Keratinocyte (primary cell): ENCODE data around the gene ZNF831.

Experiments used
- EZH2 ChIP-seq: IDR thresholded peaks from one replicate; pipeline ENCODE4 v1.6.1; 2012; ENCODE audit warnings: inconsistent platforms, mild to moderate bottlenecking, low read length, moderate library complexity
- TF ChIP-seq, protein P1 (sequence below), 3 experiments: IDR thresholded peaks in 1 of 3; conservative IDR thresholded peaks in 1 of 3; optimal IDR thresholded peaks in 1 of 3; 2 replicates in 2 of 3; 3 replicates in 1 of 3; pipeline versions ENCODE3 to v1.5.1; 2011; ENCODE audit warnings: low read length in 3 of 3, mild to moderate bottlenecking in 3 of 3, moderate library complexity in 2 of 3, control low read depth in 1 of 3, inconsistent platforms in 1 of 3; ENCODE audit not compliant: insufficient read depth in 2 of 3; ENCODE audit errors: extremely low read depth in 1 of 3

DNA sequence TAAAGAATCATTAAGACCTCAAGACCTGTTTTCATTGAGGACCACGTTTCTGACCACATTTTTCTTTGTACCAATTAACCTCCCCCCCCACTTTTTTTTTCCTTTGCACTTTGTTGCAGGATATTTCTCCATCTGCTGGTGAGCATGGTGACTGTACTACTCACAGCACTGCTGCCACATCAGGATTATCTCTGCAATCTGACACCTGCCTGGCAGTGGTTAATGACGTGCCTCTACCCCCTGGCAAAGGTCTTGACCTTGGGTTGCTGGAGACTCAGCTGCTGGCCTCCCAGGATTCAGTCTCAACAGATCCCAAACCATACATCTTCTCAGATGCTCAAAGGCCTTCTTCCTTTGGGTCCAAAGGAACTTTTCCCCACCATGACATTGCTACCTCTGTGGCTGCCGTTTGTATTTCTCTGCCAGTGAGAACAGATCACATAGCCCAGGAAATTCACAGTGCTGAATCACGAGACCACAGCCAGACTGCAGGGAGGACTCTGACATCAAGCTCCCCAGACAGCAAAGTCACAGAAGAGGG is 90.2 kb downstream of the ZNF831 start:
- TF ChIP-seq, protein P1, sequence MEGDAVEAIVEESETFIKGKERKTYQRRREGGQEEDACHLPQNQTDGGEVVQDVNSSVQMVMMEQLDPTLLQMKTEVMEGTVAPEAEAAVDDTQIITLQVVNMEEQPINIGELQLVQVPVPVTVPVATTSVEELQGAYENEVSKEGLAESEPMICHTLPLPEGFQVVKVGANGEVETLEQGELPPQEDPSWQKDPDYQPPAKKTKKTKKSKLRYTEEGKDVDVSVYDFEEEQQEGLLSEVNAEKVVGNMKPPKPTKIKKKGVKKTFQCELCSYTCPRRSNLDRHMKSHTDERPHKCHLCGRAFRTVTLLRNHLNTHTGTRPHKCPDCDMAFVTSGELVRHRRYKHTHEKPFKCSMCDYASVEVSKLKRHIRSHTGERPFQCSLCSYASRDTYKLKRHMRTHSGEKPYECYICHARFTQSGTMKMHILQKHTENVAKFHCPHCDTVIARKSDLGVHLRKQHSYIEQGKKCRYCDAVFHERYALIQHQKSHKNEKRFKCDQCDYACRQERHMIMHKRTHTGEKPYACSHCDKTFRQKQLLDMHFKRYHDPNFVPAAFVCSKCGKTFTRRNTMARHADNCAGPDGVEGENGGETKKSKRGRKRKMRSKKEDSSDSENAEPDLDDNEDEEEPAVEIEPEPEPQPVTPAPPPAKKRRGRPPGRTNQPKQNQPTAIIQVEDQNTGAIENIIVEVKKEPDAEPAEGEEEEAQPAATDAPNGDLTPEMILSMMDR (optimal IDR thresholded peaks at IDR 0.05 in 1 of 3, IDR thresholded peaks at IDR 0.05 in 1 of 3, conservative IDR thresholded peaks at IDR 0.05 in 1 of 3; ENCODE audit: extremely low read depth in 1 of 3, insufficient read depth in 2 of 3, low read length in 3 of 3): no peak
- no peak for TF ChIP-seq EZH2
